HG02981 (cell line): ENCODE measurements around the gene BRSK2.

ENCODE experiments used
- ATAC-seq: cut with Tn5 transposase; IDR thresholded peaks from one replicate; pipeline ENCODE4 v1.9.1; 2021; ENCODE audit warnings: mild to moderate bottlenecking, moderate library complexity; ENCODE audit not compliant: unreplicated experiment

Gene BRSK2

DNA sequence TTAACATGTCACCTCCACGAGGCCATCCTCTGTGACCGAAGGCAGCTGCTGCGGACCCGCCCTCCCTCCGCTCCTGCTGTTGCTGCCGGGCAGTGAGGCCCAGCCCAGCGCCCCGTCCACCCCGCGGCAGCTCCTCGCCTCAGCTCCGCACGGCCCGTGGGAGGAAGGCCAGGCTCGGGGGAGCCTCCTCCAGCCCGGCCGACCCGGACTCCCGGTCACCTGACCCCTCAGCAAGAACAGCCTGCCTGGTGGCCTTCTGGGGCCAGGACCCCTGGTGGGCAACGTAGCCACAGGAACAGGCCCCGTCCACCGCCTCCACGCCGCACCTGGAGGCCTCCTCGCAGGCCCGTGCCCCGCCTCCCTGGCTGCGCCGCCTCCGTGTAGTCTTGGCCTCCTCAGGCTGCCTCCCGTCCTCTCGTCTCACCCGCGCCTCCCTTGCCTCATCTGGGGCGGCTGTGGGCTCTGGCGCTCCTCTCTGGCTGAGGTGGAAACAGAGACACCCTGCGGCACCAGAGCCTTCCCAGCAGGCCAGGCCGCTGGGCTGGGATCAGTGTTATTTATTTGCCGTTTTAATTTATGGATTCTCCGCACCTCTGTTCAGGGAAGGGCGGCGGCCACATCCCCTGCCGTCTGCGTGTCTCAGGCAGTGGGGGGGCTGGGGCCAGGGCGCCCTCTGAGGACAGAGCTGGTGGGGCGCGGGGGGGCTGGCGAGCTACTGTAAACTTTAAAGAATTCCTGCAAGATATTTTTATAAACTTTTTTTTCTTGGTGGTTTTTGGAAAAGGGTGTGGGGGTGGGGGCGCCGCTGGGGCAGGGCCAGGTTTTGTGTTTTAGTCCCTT lies 71.5 kb downstream of the BRSK2 start:
- ATAC-seq: no peak

DNA sequence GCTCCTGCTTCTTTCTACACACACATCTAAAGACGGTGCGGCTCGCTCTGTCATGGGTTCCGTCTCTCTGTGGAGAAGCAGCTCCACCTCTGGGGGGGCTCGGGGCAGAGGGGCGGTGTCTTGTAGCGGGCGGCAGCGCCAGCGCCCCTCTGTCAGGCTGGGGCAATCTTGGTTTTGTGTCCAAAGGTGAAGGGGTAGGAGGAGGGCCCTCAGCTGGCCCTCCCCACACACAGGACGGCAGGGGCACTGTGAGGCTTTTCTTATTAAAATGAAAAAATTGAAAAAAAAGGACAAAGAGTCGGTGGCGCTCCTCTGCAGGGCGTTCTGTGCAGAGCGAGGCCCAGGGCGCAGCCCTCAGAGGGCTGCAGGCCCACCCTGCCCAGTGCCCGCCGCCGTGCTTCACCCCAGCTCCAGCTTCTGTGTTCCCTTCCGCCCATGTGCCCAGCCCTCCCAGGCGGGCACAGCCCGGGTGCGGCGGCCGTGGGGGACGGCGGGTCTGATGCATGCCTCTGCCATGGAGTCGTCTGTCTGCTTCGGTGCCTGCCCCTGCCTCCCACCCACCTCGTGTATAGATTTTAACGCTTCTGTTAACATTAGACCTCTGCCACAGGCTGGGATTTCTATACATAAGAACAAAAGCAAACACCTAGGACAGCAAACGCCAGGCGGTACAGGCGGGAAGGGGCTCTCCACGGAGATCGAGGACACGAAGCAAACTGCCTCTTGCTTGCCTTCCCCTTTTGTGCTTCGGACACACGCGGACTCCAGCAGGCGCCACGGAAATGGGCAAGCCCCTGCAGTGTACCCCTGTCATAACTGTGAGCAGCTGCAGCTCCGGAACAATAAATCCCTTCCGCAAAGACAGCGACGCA lies 72.3 kb downstream of the BRSK2 start:
- no peak for ATAC-seq

DNA sequence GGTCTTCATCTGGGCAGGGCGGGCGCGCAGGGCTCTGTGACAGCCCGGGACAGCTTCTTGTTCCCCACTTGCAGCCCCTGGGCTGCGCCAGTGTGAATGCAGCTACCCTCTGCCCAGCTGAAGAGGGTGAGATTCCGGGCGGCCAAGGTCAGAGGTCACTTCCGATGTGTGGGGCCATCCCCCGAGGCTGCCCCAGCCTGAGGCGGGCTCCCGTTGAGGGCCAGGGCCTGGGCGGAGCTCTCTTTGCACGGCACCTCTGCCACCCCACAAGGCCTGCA lies 72.9 kb downstream of the BRSK2 start:
- ATAC-seq: no peak

DNA sequence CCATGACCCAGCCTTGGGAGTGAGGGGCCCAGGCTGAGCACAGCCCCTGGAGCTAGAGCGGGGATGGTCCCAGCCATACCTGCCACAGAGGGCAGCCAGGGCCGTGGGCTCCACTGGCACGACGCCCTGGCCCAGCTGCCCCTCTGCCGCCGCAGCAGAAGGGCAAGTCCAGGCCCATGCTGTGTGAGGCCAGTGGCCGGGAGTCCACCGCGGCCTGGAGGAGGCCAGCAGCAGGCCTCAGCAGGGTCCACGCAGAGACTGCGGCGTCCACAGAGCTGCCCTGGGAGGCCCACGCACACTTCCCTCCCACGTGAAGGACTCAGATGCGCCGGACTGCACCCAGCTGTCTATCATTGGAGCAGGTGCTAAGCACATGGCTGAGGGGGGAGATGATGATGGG lies 73.3 kb downstream of the BRSK2 start:
- ATAC-seq: no peak

DNA sequence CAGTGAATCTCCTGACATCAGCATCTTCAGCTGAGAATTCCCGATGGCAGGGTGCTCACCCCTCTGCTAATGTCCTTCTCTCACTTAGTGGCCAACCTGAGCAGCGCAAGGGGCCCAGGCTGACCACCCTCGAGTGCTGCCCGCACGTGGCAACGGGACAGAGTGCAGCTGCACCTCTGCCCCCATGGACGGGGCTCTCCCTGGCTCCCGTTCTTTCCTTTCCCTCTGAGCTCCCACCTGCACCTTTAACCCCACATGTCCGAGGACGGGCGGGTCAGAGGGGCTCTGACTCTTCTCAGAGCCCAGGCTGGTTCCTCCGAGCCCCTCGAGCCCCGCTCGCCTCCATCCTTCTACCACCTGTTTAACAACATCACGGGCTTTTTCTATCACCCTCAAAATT lies 77.0 kb downstream of the BRSK2 start:
- no peak for ATAC-seq

DNA sequence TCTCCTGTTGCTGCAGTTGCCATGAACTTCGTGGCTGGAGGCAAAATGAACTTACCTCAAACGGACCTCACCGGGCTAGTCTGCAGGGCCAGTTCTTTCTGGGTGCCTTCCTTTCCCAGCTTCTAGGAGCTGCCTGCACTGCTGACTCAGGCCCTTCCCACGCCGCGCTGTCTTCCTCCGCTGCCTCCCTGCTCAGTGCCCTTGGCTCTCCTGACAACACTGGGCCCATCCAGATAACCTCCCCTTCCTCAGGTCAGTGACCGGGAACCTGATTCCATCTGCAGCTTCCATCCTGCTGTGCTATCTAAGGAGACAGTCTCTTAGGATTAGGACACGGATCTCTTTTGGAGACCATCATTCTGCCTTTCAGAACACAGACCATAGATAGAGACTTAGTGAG lies 77.5 kb downstream of the BRSK2 start:
- ATAC-seq: no peak

DNA sequence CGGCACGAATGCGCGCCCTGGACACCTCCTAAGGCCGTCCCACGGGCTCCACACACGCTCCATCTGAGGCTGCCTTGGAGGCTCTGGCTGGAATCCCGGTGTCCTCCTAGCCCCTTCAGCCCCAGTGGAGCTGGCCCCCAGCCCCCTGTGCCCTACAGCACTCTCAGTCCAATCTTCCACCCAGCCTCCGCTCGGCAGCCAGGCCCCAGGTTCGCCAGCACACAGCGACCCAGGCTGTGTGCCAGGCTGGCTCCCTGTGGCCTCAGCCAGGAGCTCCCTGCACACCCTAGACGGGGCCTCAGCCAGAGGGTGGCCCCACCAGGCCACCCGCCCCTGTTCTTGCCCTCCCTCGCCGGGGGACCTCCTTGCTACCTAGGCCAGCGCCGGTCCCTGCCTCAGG lies 78.3 kb downstream of the BRSK2 start:
- ATAC-seq: no peak

DNA sequence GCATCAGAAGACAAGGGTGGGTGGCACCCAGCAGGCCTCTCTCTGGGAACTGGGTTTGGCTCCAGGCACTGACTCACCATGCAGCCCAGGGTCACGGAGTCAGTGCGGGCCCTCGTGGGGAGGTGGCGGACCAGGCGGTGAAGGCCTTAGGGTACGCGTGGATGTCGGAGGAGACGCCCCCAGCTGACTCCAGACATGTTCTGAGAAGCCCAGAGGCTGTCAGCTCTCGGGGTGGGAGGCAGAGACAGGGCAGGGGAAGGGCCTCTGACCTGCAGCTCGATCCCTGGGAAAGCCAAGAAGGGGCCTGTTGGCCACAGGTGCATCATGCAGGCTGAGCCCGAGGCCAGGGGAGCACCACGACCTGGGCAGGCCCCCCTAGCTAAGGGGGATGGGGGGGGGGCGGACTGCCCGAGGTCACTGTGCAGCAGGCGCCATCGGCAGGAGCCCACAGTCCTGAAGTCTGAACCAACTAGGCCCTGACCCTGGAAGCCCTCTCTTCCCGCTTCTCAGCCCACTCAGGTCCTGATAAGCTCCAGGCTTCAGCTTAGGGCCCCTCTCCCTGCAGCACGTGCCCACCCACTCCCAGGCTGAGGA lies 78.8 kb downstream of the BRSK2 start:
- ATAC-seq: no peak

DNA sequence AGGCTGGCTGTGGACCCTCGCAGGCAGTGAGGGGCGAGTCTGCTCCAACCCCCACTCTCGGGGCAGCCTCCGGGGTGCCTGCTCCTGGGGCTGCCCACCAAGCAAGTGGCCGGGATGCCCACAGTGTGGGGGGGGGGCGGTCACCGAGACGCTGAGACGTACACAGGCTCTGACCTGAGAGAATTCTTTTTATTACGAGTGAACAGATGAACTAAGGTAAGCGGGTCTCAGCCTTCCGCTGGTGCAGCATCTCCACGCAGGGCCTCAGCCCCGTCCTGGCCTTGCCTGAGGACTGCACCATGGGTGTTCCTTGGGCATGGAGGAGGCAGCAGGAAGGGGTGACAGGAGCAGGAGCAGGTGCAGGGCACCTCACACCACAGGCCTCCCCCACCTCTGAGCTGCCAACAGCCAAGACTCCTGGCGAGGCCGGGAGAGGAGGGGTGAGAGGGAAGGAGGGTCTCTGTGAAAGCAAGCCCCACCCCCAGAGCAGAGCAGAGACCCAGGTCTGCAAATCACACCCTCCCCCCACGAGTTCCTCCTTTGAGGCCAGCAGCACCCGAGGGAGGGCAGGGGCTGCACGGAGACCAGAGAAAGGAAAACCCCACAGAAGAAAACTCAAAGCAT lies 79.7 kb downstream of the BRSK2 start:
- no peak for ATAC-seq

DNA sequence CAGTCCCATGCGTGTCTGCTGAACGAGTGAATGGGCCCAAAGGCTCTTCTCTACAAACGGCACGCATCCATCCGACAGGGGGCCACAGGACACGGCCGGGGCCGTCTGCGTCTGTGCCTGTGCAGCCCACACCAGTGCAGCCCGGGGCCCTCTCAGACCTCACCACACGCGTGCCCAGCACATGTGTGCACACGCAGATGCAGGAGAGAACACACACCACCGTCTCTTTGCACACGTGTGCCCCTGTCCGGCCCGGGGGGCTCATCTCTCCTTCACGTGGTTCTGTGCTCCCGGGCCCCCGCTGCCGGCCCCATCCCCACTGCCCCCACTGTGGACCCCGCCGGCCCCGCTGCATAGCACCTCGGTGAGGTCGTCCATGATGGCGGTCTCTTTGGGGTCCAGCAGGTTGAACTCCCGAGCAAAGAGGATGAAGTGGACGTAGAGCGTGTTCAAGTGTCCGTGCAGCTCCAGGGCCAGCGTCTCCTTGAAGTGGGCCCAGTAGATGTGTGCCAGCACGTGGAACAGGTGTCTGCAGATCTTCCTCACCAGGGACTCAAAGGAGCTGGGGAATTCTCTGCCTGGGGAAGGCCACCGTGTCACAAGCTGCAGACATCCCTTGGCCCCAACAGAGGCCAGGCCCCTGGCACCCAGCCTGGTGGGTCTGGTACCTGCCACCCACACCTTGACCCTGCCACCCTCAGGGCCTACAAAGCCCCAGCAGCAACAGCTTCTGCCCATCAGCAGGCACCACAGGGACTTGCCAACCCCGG lies 80.4 kb downstream of the BRSK2 start:
- no peak for ATAC-seq

DNA sequence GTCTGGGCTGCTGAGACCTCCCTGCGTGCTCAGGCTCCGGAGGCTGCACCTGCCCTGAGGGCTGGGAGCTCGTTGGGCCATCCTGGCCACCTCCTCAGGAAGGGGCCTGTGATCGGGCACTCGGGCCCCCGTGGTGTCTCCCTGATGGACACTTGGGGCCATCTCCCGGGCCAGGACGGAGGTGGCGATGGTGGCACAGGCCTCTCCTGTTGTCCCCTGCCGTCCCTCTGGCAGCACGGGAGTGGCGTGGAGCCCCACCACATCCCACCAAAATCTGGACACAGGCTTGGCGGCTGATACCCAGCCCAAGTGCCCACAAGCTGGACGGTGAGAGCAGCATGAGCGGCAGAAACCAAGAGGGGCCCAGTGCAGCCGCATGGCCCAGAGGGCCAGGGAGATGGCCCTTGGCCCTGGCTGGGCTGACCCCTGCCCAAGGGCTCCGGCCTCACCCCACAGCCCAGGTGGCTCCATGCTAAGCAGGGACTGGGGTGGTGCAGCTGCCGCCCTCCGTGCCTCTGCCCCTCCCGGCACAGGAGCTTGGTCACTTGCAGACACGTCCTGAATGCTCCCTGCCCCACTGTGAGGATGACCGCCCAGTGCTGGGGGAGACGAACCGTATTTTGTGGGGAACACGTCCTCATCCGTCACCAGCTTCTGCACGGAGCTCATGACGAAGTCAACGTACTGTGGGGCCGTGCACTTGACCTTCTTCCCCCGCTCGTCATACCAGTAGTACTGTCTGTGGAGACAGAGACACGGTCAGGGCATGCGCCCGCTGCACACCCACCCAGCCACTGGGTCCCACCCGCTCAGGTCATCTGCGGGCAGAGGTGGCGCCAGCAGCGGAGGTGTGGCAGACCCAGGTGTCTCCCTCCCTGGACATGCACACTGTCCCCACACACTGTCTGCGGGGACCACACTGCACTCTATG lies 81.2 kb downstream of the BRSK2 start:
- no peak for ATAC-seq

DNA sequence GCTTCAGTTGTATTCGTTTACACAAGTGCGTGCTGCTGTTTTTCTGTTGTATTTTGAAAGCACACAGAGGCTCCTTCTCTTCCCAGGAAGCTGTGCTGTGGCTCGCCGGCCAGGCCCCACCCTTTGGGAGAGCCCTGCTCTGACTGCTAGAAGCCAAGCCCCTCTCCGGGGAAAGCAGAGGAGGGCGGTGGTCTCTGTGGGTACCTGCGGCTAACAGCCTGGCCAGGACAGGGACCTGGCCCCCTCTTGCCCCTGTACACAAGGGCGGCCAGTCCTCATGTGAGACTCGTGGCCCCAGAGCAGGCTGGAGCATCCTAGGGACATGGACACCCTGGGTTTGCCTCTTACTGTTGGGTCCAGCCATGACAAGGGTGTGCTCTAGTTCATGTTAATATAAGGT lies 82.0 kb downstream of the BRSK2 start:
- ATAC-seq: no peak

DNA sequence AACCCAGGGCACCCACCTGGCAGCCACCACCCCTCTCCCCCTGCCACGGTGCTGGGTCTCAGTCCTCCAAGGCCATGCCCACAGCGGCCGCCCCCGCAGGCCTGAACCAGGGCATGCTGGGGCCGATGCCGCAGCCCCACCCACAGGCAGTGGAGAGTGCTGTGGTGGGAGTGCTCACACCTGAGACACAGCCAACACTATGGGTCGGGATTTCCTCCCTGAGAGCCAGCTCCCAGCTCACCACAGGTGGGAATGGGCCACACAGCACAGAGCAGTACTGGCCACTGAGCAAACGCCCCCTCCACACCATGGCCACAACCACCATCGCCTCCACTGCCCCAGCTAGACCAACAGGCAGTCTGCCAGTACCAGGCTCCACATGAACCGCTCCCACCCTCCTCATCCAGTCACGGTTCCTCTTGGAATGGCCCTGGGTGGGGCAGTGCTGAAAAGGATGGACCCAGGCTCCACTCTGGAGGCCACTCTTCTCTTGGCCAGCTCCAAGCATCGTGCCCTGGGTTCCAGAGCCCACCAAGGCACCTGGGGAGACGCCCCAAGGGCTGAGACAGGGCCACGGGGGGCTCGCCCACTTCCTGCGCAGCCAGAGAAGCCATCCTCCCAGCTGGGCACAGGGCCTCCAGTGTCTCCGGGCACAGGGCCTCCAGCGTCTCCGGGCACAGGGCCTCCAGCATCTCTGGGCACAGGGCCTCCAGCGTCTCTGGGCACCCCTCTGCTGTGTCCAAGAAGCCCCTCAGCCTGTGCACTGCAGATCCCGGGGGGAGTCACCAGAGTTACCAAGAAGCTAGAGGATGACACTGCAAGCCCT lies 82.7 kb downstream of the BRSK2 start:
- no peak for ATAC-seq

DNA sequence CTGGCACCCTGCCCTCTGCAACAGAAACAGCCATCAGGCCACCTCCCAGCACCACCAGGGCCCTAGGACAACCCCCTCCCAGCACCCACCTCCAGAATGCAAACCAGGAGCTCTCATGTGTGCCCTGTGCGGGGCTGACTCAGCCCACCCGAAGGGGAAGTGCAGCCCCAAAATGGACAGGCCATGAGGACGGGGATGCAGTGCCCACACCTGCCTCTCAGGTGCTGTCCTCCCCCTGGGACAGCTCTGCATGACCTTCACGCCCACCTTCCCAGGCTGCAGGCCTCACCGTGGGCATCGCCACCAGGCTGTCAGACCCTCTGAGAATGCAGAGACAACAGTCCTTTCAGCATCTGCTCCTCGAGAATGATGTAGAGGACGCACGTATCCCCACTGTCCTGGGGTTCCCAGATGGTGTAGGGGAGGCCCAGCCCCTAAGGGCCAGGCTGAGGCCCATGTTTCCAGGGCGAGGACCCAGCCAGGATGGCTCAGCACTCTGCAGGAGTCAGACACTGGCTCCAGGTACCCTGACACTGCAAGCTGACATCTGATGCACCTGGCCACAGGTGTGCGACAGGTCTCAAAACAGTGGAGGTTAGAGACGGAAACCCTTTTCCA lies 83.4 kb downstream of the BRSK2 start:
- ATAC-seq: no peak

DNA sequence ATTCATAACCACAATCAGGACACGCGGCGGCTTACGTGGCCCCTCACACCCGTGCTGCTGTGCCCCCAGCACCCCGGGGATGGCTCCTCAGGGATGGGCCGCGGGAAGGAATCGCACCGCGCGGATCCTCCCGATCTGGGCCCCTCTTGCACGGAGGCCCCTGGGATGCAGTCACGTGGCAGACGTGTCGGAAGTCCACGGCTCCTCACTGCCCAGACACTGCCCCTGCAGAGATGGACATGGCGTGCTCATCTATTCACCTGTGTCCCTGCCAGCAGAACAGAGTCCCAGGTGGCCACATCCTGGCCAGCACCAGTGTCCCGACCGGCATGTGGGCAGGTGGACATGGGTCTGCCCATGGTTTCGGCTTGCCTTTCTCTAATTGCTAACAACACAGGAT lies 84.1 kb downstream of the BRSK2 start:
- ATAC-seq: no peak

DNA sequence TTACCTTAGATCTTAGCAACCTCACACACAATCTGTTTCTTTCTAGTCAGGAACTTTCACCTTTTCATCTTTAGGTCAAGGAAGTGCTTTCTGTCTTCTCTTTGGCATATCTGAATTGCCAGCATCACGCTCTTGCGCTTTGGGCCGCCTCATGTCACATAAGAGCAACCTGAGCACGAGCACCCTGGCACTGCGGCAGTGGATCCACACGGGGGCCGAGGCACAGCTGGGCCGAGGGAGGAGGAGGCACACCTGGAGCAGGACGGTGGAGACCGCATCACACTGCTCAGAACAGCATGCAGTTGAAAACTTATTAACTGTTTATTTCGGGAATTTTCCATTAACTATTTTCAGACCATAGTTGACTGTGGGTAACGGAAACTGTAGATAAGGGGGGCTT lies 86.1 kb downstream of the BRSK2 start:
- no peak for ATAC-seq

DNA sequence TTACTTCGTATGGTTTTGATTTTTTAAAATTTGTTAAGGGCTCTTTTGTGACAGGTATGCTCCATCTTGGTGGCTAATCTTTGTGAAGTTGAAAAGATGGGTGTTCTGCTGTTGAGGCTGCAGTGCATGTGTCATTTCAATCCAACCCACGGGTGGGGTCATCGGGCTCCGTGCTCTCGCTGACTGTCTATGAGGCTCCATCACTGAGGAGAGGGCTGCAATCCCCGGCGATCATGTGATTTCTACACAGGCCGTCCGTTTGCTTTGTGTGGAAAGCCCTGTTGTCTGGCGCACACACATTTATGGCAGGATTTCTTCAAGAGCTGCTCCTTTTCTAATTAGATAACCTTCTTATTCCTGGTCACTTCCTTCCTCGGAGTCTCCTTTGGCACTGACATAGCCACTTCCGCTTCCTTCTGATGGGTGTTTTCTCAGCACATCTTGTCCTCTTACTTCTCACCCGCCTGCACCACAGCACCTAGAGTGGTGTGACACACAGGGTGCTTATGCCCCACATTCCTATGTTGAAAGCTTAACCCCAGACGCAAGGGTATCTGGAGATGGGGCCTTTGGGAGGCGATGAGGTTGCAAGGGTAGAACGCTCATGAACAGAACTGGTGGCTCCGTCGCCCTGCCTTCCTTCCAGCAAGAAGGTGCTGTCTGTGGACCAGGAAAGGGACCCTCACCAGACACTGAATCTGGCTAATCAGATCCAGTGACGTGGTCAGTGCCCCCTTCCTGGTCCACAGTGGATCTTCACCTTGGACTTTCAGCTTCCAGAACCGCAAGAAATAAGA lies 87.4 kb downstream of the BRSK2 start:
- ATAC-seq: no peak

DNA sequence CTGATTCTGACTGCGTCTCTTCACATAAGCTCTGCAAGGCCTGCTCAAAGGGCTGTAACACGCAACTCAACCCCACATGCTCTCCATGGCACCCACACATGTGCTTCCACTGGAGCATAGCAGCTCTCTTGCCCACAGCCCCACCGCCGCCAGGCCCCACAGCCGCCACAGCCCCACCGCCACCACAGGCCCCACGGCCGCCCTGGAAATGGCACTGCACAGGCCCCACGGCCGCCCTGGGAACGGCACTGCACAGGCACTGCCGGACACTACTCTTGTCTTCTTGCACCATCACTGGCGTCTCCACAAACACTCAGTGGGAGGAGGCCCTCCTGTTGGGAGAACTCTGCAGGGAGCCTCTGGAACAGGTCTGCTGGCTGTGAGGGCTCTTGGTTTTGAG lies 88.3 kb downstream of the BRSK2 start:
- no peak for ATAC-seq
